DND-41 (cell line): ENCODE measurements around the gene CDH11.

ENCODE experiments used
- CTCF ChIP-seq: IDR thresholded peaks from 2 replicates; pipeline ENCODE4 v1.5.1; 2012; ENCODE audit warnings: borderline replicate concordance, low read length, moderate library complexity, mild to moderate bottlenecking; ENCODE audit not compliant: poor library complexity, severe bottlenecking; ENCODE audit errors: extremely low read depth
- EZH2 ChIP-seq: IDR thresholded peaks from 3 replicates; pipeline ENCODE4 v1.6.1; 2012; ENCODE audit warnings: borderline replicate concordance, low read depth, mild to moderate bottlenecking, moderate library complexity, low read length, inconsistent platforms; ENCODE audit not compliant: severe bottlenecking

DNA sequence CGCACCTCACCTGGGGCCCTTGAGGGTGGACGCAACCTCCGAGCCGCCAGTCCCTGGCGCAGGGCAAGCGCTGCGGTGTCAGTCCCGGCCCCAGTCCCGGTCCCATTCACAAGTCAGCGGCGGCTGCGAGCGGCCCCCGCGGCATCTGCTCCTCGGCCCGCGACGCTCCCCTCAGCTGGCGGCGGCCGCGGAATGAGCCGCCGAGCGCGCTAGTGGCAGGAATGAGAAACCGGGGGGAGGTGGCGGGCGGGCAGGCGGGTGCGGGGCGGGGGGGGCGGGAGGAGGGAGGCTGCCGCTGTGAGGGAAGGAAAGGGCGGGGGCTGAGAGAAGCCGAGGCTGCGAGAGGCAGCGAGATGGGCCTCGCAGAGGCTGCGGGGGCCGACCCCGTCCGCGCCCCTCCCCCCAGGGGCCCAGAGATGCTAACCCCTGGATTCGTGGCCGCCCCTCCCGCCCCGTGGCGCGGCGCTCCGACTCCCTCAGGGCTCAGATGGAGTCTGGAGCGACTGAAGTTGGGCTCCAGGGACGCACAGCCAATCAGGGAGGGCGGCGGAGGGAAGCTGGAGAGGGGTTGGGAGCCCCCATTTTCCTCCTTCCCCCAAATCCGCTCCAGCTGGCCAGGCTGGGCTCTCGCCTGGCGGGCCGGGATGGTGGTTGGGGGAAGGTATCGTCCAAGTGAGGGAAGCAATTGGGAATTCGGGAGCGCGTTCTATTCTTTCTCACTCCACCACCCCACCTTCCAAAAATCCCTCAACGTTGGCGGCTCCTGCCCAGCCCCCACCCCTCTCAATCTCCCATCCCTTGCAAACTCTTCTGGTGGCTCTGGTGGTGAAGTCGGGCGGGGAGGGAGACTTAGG is at the start of gene CDH11:
- TF ChIP-seq CTCF (no peak), EZH2 (no peak)
